Peyer's patch (tissue), 4 donors: ENCODE results near the gene PDZD8. TPM values are rescaled to one million over a fixed set of nuclear protein-coding genes. Genes with fewer than 3 reads are reported as not detected.

ENCODE experiments used
- DNase-seq, 3 donors: peaks; one replicate each; pipeline ENCODE4 v3.0.0-alpha.2; 2017 to 2019
- H3K27ac ChIP-seq, 4 donors: fragments of 200-600 bp; sonication (generic); one replicate each; pipeline ENCODE4 v1.5.1; 2016 to 2019
- H3K27me3 ChIP-seq, 2 donors: fragments of 200-600 bp; sonication (generic); one replicate each; pipeline ENCODE4 v1.5.1; 2019
- H3K36me3 ChIP-seq, 3 donors: fragments of 200-600 bp; sonication (generic); one replicate each; pipeline ENCODE4 v1.5.1; 2016 to 2019
- H3K4me1 ChIP-seq, 4 donors: fragments of 200-600 bp; sonication (generic); one replicate each; pipeline ENCODE4 v1.5.1; 2016 to 2019
- H3K4me3 ChIP-seq, 4 donors: fragments of 200-600 bp; sonication (generic); 1 replicate in 3 of 4; 2 replicates in 1 of 4; pipeline ENCODE4 v1.5.1; 2016 to 2019; ENCODE audit warnings: mild to moderate bottlenecking in 1 of 4
- H3K9me3 ChIP-seq, 4 donors: fragments of 200-600 bp; sonication (generic); one replicate each; pipeline ENCODE4 v1.5.1; 2016 to 2019; ENCODE audit warnings: mild to moderate bottlenecking in 1 of 4
- CTCF ChIP-seq, 6 experiments: fragments of 450-650 bp in 4 of 6; fragments of 200-600 bp in 2 of 6; sonication (generic) in 1 of 6; IDR thresholded peaks; one replicate each; pipeline ENCODE4 v1.5.1; 2017 to 2019; ENCODE audit warnings: antibody characterized with exemption in 6 of 6, mild to moderate bottlenecking in 3 of 6, moderate library complexity in 1 of 6
- POLR2A ChIP-seq, 2 donors: fragments of 450-650 bp; IDR thresholded peaks; one replicate each; pipeline ENCODE4 v1.5.1; 2017; ENCODE audit warnings: antibody characterized with exemption in 2 of 2, mild to moderate bottlenecking in 2 of 2, moderate library complexity in 2 of 2
- total RNA-seq, 4 donors: library from RNA; depleted of rRNA; stranded (reverse); fragments of >200 nt; gene quantifications; one replicate each; pipeline ENCODE4 v1.1.0, GENCODE V29; 2016

The PDZD8 gene
- total RNA-seq, 4 donors from 2014 or later = 50.3 to 91.4 (median 72.0) TPM

- no peaks in the 10 kb centered on the region for H3K9me3 ChIP-seq
- no peaks in the 10 kb centered on the region for H3K27me3 ChIP-seq
- H3K27ac ChIP-seq = peak overlapping the region in 1 of 4 donors; percentile 22
- H3K4me3 ChIP-seq = peak overlapping the region in 2 of 4 donors; percentile 80 to 99
- no peak for DNase-seq
- peaks cover 0 to 60% (median 5%) of the 10 kb centered on the region in 4 donors for H3K4me1 ChIP-seq
- TF ChIP-seq CTCF (IDR thresholded peaks at IDR 0.05) = no peak
- TF ChIP-seq POLR2A (IDR thresholded peaks at IDR 0.05) = no peak
- H3K36me3 ChIP-seq = no peaks in the 10 kb centered on the region
These were observed 5.0 kb downstream of the PDZD8 start for GRCh38 chr10:117370205-117370604.

DNA sequence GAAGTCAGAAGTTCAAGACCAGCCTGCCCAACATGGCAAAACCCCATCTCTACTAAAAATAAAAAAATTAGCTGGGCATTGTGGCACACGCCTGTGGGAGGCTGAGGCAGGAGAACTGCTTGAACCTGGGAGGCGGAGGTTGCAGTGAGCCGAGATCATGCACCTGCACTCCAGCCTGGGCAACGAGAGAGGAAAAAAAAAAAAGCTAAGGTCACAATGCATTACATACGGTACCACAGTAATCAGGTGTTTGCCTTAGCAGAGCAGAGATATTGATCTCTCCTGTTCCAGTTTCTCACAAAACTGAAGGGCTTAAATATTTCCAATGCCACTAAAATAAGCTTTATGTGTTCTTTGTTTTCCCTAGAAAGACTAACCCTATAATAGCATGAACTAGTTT lies 7.5 kb downstream of the PDZD8 start:
- no peak overlapping the region for H3K4me3 ChIP-seq
- no peak for DNase-seq
- peak overlapping the region in 2 of 4 donors; percentile 53 to 65 for H3K27ac ChIP-seq
- no peaks in the 10 kb centered on the region for H3K27me3 ChIP-seq
- TF ChIP-seq POLR2A (IDR thresholded peaks at IDR 0.05) (no peak), CTCF (IDR thresholded peaks at IDR 0.05) (no peak)
- H3K4me1 ChIP-seq = peaks cover 0 to 64% (median 14%) of the 10 kb centered on the region in 4 donors
- no peaks in the 10 kb centered on the region for H3K36me3 ChIP-seq
- H3K9me3 ChIP-seq = no peaks in the 10 kb centered on the region

- H3K4me1 ChIP-seq = peaks cover 0 to 63% (median 10%) of the 10 kb centered on the region in 4 donors
- no peaks in the 10 kb centered on the region for H3K27me3 ChIP-seq
- TF ChIP-seq CTCF (IDR thresholded peaks at IDR 0.05) (no peak), POLR2A (IDR thresholded peaks at IDR 0.05) (no peak)
- H3K36me3 ChIP-seq = no peaks in the 10 kb centered on the region
- peak overlapping the region in 3 of 4 donors; percentile 15 to 65 (median 53) for H3K27ac ChIP-seq
- no peaks in the 10 kb centered on the region for H3K9me3 ChIP-seq
- no peak for DNase-seq
- peak overlapping the region in 1 of 4 donors; percentile 12 for H3K4me3 ChIP-seq
These were observed 8.5 kb downstream of the PDZD8 start for GRCh38 chr10:117366741-117367140.

DNA sequence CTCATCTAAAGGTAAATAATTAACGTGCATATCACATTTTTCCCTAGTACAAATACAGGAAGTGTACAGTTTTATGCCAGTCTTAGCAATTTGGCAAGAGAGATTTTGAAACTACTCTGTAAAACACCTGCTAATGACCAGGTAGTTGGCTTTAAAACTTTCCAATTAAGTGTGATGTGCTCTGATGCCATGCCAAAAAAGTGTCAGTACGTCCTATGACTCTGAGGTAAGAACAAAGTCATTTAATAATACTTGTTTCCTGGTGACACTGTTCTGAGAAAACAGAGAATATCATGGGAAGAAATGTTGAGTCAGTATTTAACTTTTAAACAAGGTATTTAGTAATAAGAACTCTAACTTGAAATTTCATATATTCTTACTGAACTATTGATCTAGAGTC lies 9.6 kb downstream of the PDZD8 start:
- Histone ChIP-seq H3K4me3 (peak overlapping the region in 1 of 4 donors; percentile 14), H3K27ac (peak overlapping the region in 3 of 4 donors; percentile 8 to 65 (median 53)), H3K4me1 (peaks cover 0 to 64% (median 10%) of the 10 kb centered on the region in 4 donors), H3K9me3 (no peaks in the 10 kb centered on the region), H3K27me3 (no peaks in the 10 kb centered on the region), H3K36me3 (no peaks in the 10 kb centered on the region)
- DNase-seq = peak in 1 of 3 donors; percentile 57
- TF ChIP-seq POLR2A (IDR thresholded peaks at IDR 0.05) (no peak), CTCF (IDR thresholded peaks at IDR 0.05) (no peak)

GRCh38 chr10:117364110-117364960 lies 10.9 kb downstream of the PDZD8 start:
- Histone ChIP-seq H3K9me3 (no peaks in the 10 kb centered on the region), H3K27me3 (no peaks in the 10 kb centered on the region), H3K27ac (peak overlapping the region in 2 of 4 donors; percentile 24 to 58), H3K4me1 (peaks cover 0 to 64% (median 9%) of the 10 kb centered on the region in 4 donors), H3K4me3 (peak overlapping the region in 1 of 4 donors; percentile 4), H3K36me3 (no peaks in the 10 kb centered on the region)
- no peak for DNase-seq
- TF ChIP-seq CTCF (IDR thresholded peaks at IDR 0.05) (no peak), POLR2A (IDR thresholded peaks at IDR 0.05) (no peak)
